ENCODE data around the gene ZIC4.

GRCh38 chr3:147413686-147414389, 7.5 kb upstream of the ZIC4 start:
- TF ChIP-seq CTCF (IDR thresholded peaks at IDR 0.05): no peak
- no peak for TF ChIP-seq POLR2A (IDR thresholded peaks at IDR 0.05)
- TF ChIP-seq EP300 (IDR thresholded peaks at IDR 0.05): no peak
- TF ChIP-seq POLR2AphosphoS5 (IDR thresholded peaks at IDR 0.05): no peak
